ENCODE results near the gene NDUFAF2.
A peak's percentile ranks its signal among the peaks of the same experiment; 100 is the strongest.

The NDUFAF2 gene

GRCh38 chr5:61142811-61143210, 197.8 kb downstream of the NDUFAF2 start:
- H3K27ac Mint-ChIP-seq, result no peak overlapping the region
- H3K36me3 Mint-ChIP-seq (ENCODE audit: low read depth), result no peaks in the 10 kb centered on the region
- H3K9me3 Mint-ChIP-seq, result no peaks in the 10 kb centered on the region
- no peak for TF ChIP-seq CTCF (IDR thresholded peaks at IDR 0.05)
- H3K27me3 Mint-ChIP-seq (ENCODE audit: low read depth, poor library complexity), result no peaks in the 10 kb centered on the region
- no peaks in the 10 kb centered on the region for H3K4me1 Mint-ChIP-seq
- DNase-seq, result no peak
- H3K4me3 Mint-ChIP-seq, result no peak overlapping the region

GRCh38 chr5:61148515-61148914, 203.5 kb downstream of the NDUFAF2 start:
- no peak overlapping the region for H3K4me3 Mint-ChIP-seq
- H3K4me1 Mint-ChIP-seq, result no peaks in the 10 kb centered on the region
- no peak for DNase-seq
- peaks cover 12% of the 10 kb centered on the region for H3K36me3 Mint-ChIP-seq (ENCODE audit: low read depth)
- no peaks in the 10 kb centered on the region for H3K9me3 Mint-ChIP-seq
- H3K27me3 Mint-ChIP-seq (ENCODE audit: low read depth, poor library complexity), result no peaks in the 10 kb centered on the region
- no peak for TF ChIP-seq CTCF (IDR thresholded peaks at IDR 0.05)
- no peak overlapping the region for H3K27ac Mint-ChIP-seq

- Mint-ChIP-seq H3K27ac (no peak overlapping the region), H3K4me1 (no peaks in the 10 kb centered on the region), H3K36me3 (ENCODE audit: low read depth) (peaks cover 42% of the 10 kb centered on the region), H3K27me3 (ENCODE audit: low read depth, poor library complexity) (no peaks in the 10 kb centered on the region), H3K9me3 (peaks cover 6% of the 10 kb centered on the region), H3K4me3 (no peak overlapping the region)
- TF ChIP-seq CTCF (IDR thresholded peaks at IDR 0.05), result no peak
- no peak for DNase-seq
Measured at GRCh38 chr5:61151893-61152292, 206.9 kb downstream of the NDUFAF2 start.

- peaks cover 13% of the 10 kb centered on the region for H3K9me3 Mint-ChIP-seq
- no peak overlapping the region for H3K4me3 Mint-ChIP-seq
- H3K27me3 Mint-ChIP-seq (ENCODE audit: low read depth, poor library complexity), result no peaks in the 10 kb centered on the region
- peaks cover 46% of the 10 kb centered on the region for H3K4me1 Mint-ChIP-seq
- H3K27ac Mint-ChIP-seq, result no peak overlapping the region
- TF ChIP-seq CTCF (IDR thresholded peaks at IDR 0.05), result no peak
- peaks cover 75% of the 10 kb centered on the region for H3K36me3 Mint-ChIP-seq (ENCODE audit: low read depth)
- no peak for DNase-seq
Measured at GRCh38 chr5:61159070-61159469, 214.1 kb downstream of the NDUFAF2 start.

GRCh38 chr5:61159836-61160235, 214.8 kb downstream of the NDUFAF2 start:
- peak overlapping the region; percentile 96 for H3K4me3 Mint-ChIP-seq
- H3K9me3 Mint-ChIP-seq, result peaks cover 14% of the 10 kb centered on the region
- no peaks in the 10 kb centered on the region for H3K27me3 Mint-ChIP-seq (ENCODE audit: low read depth, poor library complexity)
- H3K27ac Mint-ChIP-seq, result no peak overlapping the region
- TF ChIP-seq CTCF (IDR thresholded peaks at IDR 0.05), result no peak
- DNase-seq, result no peak
- peaks cover 73% of the 10 kb centered on the region for H3K36me3 Mint-ChIP-seq (ENCODE audit: low read depth)
- peaks cover 46% of the 10 kb centered on the region for H3K4me1 Mint-ChIP-seq

- Mint-ChIP-seq H3K27me3 (ENCODE audit: low read depth, poor library complexity) (no peaks in the 10 kb centered on the region), H3K27ac (no peak overlapping the region), H3K4me1 (peaks cover 46% of the 10 kb centered on the region), H3K4me3 (peak overlapping the region; percentile 96), H3K36me3 (ENCODE audit: low read depth) (peaks cover 71% of the 10 kb centered on the region), H3K9me3 (peaks cover 15% of the 10 kb centered on the region)
- TF ChIP-seq CTCF (IDR thresholded peaks at IDR 0.05), result no peak
- no peak for DNase-seq
Measured at GRCh38 chr5:61160497-61160896, 215.5 kb downstream of the NDUFAF2 start.
